BLaER1 (cell line): Measurements from ENCODE around the gene TLR3.

Experiments
- H3K27ac ChIP-seq: shearing (Covaris generic); formaldehyde crosslinking; 2 replicates; pipeline ENCODE4 v1.8.1; 2022
- H3K27me3 ChIP-seq: shearing (Covaris generic); formaldehyde crosslinking; 2 replicates; pipeline ENCODE4 v1.8.1; 2022
- H3K36me3 ChIP-seq: shearing (Covaris generic); formaldehyde crosslinking; 2 replicates; pipeline ENCODE4 v1.8.1; 2022
- H3K4me1 ChIP-seq: shearing (Covaris generic); formaldehyde crosslinking; 2 replicates; pipeline ENCODE4 v1.8.1; 2022
- H3K4me2 ChIP-seq: shearing (Covaris generic); formaldehyde crosslinking; 2 replicates; pipeline ENCODE4 v1.8.1; 2022
- H3K4me3 ChIP-seq: shearing (Covaris generic); formaldehyde crosslinking; 2 replicates; pipeline ENCODE4 v1.8.1; 2022
- H3K9ac ChIP-seq: shearing (Covaris generic); formaldehyde crosslinking; 2 replicates; pipeline ENCODE4 v1.8.1; 2022
- H3K9me3 ChIP-seq: shearing (Covaris generic); formaldehyde crosslinking; 2 replicates; pipeline ENCODE4 v1.8.1; 2022
- H4K20me1 ChIP-seq: shearing (Covaris generic); formaldehyde crosslinking; 2 replicates; pipeline ENCODE4 v1.8.1; 2022
- Cebpa-rat ChIP-seq: shearing (Covaris generic); IDR thresholded peaks from 2 replicates; pipeline ENCODE4 v1.8.1; 2022

The TLR3 gene

DNA sequence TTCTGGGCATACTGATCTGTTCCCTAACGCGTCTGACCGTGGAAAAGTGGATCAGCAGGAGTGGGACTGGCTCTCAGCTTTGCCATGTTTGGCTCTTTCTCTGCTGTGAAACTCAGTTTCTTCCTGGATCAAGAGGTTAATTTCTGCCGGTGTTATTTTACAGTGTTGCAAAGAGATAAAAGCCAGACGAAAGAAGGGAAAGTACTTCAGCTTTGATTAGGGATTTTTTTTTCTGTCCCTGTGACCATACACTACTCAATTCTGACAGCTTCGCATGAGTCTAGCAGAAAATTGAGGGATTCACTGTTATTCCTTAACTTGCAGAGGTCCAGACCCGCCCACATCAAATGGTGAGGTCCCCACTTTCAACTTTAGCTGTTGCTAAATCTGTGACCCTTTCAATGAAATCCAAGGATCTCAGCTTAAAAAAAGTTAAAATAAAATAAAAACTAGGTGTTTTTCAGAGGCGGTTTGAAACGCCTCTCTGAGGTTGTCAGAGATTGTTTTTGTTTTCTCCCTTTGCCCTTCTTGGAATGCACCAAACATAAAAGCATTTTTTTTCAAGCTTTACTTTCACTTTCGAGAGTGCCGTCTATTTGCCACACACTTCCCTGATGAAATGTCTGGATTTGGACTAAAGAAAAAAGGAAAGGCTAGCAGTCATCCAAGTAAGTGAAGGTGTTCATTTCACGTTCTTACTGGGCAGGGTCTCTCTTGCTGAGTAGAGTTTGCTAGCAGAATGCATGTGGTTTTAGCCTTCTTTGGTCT lies at the start of gene TLR3:
Gene TLR3, plus strand, starts transcription at position 576 of the 768 bp plus-strand sequence. CDS start 7,464 bp downstream, outside the sequence.
- H3K9me3 ChIP-seq: no peaks in the 10 kb centered on the region
- peak within 1 kb of the TSS; percentile 80 for H3K4me2 ChIP-seq
- no peak for TF ChIP-seq Cebpa-rat
- H3K27me3 ChIP-seq: no peaks in the 10 kb centered on the region
- H3K36me3 ChIP-seq: no peaks in the 10 kb centered on the region
- H3K27ac ChIP-seq: peak within 1 kb of the TSS; percentile 10; the same call in 1 of the 2 replicates
- peaks cover 16% of the 10 kb centered on the region for H3K4me1 ChIP-seq
- H4K20me1 ChIP-seq: no peaks in the 10 kb centered on the region
- peak within 1 kb of the TSS; percentile 61 for H3K4me3 ChIP-seq
- peak within 1 kb of the TSS; percentile 62 for H3K9ac ChIP-seq

- Histone ChIP-seq H3K4me2 (no peak overlapping the region), H3K27ac (no peak overlapping the region), H3K9ac (no peak overlapping the region), H3K4me3 (no peak overlapping the region), H3K36me3 (no peaks in the 10 kb centered on the region), H3K4me1 (no peaks in the 10 kb centered on the region), H3K27me3 (no peaks in the 10 kb centered on the region), H3K9me3 (no peaks in the 10 kb centered on the region), H4K20me1 (no peaks in the 10 kb centered on the region)
- TF ChIP-seq Cebpa-rat: no peak
These were observed 49.7 kb upstream of the TLR3 start for GRCh38 chr4:186019269-186019668.

DNA sequence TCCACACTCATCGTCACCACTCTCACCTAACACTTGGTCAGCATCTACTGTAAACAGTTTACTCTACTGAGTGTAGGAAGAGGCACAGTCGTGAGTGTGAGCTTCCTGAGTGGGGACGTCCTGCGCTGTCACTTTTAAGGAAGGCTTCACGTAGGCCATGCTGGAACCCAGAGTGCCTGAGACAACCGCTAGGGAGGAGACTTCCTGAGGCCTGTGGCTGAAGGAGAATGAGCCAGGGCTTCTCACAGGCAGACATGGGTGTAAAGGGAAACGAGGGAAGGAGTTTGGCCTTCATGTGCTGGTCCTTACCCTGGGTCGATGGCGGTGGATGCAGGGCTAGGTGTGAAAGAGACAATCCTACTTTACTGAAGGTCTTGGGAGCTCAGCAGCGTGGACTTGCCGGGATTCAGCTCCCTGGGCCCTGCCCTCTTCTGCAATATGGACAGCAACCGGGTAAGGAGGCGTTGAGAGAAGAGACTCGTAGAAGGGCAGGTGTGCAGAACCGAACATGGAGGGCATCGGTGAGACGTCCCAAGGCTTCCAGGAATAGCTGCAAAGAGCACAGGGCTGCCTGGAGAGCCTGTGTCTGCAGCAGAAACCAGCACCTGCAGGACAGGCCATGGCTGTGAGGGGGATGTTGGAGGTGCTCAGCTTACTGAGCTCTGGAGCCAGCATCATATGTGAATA lies 48.7 kb upstream of the TLR3 start:
- H3K27me3 ChIP-seq: no peaks in the 10 kb centered on the region
- H3K27ac ChIP-seq: no peak overlapping the region
- no peak overlapping the region for H3K4me3 ChIP-seq
- H4K20me1 ChIP-seq: no peaks in the 10 kb centered on the region
- H3K4me1 ChIP-seq: peaks cover 5% of the 10 kb centered on the region
- TF ChIP-seq Cebpa-rat: no peak
- H3K4me2 ChIP-seq: no peak overlapping the region
- no peaks in the 10 kb centered on the region for H3K9me3 ChIP-seq
- no peak overlapping the region for H3K9ac ChIP-seq
- H3K36me3 ChIP-seq: no peaks in the 10 kb centered on the region

DNA sequence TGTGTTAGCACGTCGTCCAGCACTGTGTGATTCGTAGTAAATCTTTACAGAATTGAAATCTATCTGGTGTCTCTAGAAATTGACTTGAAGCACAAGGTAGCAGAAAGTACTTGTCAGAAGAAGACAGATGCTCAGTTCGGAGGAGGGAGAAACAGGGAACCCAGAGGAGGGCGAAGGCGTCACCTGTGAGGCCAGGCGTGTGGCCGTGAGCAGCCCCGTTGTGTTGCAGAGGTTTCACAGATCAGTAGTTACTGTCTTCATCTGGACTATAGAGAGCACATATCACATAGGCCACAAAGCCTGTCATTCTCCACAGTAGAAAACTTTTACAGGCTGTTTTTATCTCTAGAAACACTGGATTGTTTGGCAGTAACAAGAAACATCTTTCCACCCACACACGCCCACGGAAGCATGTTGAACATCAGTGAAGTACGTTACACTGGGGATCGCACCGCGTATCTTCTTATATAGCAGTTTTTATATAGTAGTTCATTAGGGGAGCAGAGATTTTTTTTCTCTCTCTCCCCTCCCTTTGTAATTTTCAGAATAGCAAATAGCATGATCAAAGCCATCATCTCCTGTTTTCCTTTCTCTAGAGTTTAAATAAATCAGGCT lies 48.1 kb upstream of the TLR3 start:
- Histone ChIP-seq H3K4me3 (no peak overlapping the region), H3K36me3 (no peaks in the 10 kb centered on the region), H3K4me2 (no peak overlapping the region), H3K27ac (no peak overlapping the region), H3K27me3 (no peaks in the 10 kb centered on the region), H4K20me1 (no peaks in the 10 kb centered on the region), H3K9me3 (no peaks in the 10 kb centered on the region), H3K4me1 (peaks cover 12% of the 10 kb centered on the region), H3K9ac (no peak overlapping the region)
- TF ChIP-seq Cebpa-rat: no peak

DNA sequence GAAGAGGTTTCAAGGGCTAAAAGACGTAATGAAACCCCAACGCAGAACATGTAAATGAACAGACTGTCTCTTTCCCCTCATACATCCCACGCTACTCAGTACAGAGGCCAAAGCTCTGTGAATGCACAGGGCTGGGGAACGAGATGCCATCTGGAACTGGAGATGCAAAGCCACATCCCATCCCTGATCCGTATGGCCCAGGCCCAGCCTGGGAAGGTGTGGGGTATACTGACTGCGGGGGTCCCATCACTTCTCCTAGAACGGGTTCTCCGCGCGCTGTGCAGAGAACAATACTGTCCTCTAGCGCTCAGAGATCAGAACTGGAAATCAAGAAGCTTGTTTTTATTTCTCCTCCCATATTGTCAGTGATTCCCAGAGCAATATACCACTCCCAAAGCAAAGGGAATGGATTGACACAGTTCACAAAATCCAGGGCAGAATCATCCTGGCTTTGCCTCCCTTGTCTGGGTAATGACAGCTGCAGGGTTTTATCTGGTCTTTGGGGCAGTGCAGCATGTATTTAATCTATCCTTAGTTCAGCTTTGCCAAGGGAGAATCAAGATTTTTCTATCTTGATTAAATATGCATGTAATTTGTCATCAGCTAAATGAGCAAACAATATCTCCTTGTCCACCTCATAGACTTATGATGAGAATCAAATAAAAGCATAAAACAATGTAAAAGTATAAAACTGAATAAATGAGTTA lies 47.3 kb upstream of the TLR3 start:
- Histone ChIP-seq H4K20me1 (no peaks in the 10 kb centered on the region), H3K36me3 (no peaks in the 10 kb centered on the region), H3K27ac (no peak overlapping the region), H3K9ac (no peak overlapping the region), H3K4me3 (no peak overlapping the region), H3K4me1 (peaks cover 16% of the 10 kb centered on the region), H3K27me3 (no peaks in the 10 kb centered on the region), H3K4me2 (no peak overlapping the region), H3K9me3 (peaks cover under 1% of the 10 kb centered on the region; the same call in 1 of the 2 replicates)
- TF ChIP-seq Cebpa-rat: no peak

- Histone ChIP-seq H4K20me1 (no peaks in the 10 kb centered on the region), H3K27ac (no peak overlapping the region), H3K9ac (no peak overlapping the region), H3K4me1 (peaks cover 16% of the 10 kb centered on the region), H3K27me3 (no peaks in the 10 kb centered on the region), H3K9me3 (peaks cover 23% of the 10 kb centered on the region), H3K4me2 (no peak overlapping the region), H3K36me3 (no peaks in the 10 kb centered on the region), H3K4me3 (no peak overlapping the region)
- no peak for TF ChIP-seq Cebpa-rat
These were observed 45.0 kb upstream of the TLR3 start for GRCh38 chr4:186023975-186024374.

GRCh38 chr4:186024637-186025407 lies 44.1 kb upstream of the TLR3 start:
- no peak for TF ChIP-seq Cebpa-rat
- peaks cover 23% of the 10 kb centered on the region for H3K9me3 ChIP-seq
- H3K4me3 ChIP-seq: no peak overlapping the region

GRCh38 chr4:186025408-186025690 lies 43.6 kb upstream of the TLR3 start:
- no peaks in the 10 kb centered on the region for H3K36me3 ChIP-seq
- no peak overlapping the region for H3K4me3 ChIP-seq
- H3K4me2 ChIP-seq: peak overlapping the region; percentile 16
- H3K27me3 ChIP-seq: no peaks in the 10 kb centered on the region
- H3K9ac ChIP-seq: no peak overlapping the region
- H3K27ac ChIP-seq: no peak overlapping the region
- H3K9me3 ChIP-seq: peaks cover 23% of the 10 kb centered on the region
- H4K20me1 ChIP-seq: no peaks in the 10 kb centered on the region
- peaks cover 27% of the 10 kb centered on the region for H3K4me1 ChIP-seq
- no peak for TF ChIP-seq Cebpa-rat

More at GRCh38 chr4:186024637-186025407, 44.1 kb upstream of the TLR3 start:
- no peak overlapping the region for H3K27ac ChIP-seq
- H3K27me3 ChIP-seq: no peaks in the 10 kb centered on the region
- no peak overlapping the region for H3K9ac ChIP-seq
- H3K4me2 ChIP-seq: peak overlapping the region; percentile 16
- H3K36me3 ChIP-seq: no peaks in the 10 kb centered on the region
- no peaks in the 10 kb centered on the region for H4K20me1 ChIP-seq
- peaks cover 22% of the 10 kb centered on the region for H3K4me1 ChIP-seq

GRCh38 chr4:186027405-186027804 lies 41.6 kb upstream of the TLR3 start:
- H3K4me3 ChIP-seq: no peak overlapping the region
- peaks cover 23% of the 10 kb centered on the region for H3K9me3 ChIP-seq
- H3K36me3 ChIP-seq: no peaks in the 10 kb centered on the region
- H3K27me3 ChIP-seq: no peaks in the 10 kb centered on the region
- no peak for TF ChIP-seq Cebpa-rat
- H4K20me1 ChIP-seq: no peaks in the 10 kb centered on the region
- peaks cover 36% of the 10 kb centered on the region for H3K4me1 ChIP-seq
- no peak overlapping the region for H3K4me2 ChIP-seq
- H3K9ac ChIP-seq: no peak overlapping the region
- no peak overlapping the region for H3K27ac ChIP-seq
